ENCODE results near the gene MRS2.
"Not testable (repeated sequence)": the region's sequence is repeated elsewhere in the genome, so short reads cannot be mapped to it uniquely, and the experiment has no call there.

The MRS2 gene

DNA sequence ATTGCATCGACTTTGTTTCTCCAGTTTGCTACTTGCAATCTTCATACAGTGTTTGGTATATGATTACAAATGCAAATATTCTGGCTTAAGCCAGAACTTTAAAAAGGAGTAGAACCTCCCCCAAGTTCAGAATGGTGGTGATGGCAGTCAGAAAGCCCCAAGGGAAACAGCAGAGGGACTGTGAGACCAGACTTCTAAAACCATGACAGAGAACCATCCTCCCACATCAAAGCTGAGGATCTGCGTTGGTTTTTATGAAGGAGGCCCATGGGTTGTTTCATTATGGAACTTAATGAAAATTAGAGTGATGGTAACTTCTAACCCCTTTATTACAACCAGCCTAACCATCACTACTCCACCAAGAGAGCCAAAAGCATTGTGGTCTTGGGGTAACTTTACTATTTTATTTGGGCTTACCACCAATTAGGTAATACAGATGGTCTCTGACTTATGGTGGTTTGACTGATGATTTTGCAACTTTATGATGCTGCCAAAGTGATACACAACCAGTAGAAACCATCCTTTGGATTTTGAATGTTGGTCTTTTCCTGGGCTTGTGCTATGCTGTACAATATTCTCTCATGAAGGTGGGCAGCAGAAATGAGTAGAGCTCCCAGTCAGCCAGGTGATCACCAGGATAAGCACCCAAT, 10.9 kb upstream of the MRS2 start:
- TF ChIP-seq, protein P1, sequence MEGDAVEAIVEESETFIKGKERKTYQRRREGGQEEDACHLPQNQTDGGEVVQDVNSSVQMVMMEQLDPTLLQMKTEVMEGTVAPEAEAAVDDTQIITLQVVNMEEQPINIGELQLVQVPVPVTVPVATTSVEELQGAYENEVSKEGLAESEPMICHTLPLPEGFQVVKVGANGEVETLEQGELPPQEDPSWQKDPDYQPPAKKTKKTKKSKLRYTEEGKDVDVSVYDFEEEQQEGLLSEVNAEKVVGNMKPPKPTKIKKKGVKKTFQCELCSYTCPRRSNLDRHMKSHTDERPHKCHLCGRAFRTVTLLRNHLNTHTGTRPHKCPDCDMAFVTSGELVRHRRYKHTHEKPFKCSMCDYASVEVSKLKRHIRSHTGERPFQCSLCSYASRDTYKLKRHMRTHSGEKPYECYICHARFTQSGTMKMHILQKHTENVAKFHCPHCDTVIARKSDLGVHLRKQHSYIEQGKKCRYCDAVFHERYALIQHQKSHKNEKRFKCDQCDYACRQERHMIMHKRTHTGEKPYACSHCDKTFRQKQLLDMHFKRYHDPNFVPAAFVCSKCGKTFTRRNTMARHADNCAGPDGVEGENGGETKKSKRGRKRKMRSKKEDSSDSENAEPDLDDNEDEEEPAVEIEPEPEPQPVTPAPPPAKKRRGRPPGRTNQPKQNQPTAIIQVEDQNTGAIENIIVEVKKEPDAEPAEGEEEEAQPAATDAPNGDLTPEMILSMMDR (IDR thresholded peaks at IDR 0.05; ENCODE audit: low read depth, low read length, missing control alignments), result no peak
- H3K4me3 ChIP-seq (ENCODE audit: low read depth, low read length), result no peak overlapping the region
- DNase-seq (ENCODE audit: low read depth), result no peak

DNA sequence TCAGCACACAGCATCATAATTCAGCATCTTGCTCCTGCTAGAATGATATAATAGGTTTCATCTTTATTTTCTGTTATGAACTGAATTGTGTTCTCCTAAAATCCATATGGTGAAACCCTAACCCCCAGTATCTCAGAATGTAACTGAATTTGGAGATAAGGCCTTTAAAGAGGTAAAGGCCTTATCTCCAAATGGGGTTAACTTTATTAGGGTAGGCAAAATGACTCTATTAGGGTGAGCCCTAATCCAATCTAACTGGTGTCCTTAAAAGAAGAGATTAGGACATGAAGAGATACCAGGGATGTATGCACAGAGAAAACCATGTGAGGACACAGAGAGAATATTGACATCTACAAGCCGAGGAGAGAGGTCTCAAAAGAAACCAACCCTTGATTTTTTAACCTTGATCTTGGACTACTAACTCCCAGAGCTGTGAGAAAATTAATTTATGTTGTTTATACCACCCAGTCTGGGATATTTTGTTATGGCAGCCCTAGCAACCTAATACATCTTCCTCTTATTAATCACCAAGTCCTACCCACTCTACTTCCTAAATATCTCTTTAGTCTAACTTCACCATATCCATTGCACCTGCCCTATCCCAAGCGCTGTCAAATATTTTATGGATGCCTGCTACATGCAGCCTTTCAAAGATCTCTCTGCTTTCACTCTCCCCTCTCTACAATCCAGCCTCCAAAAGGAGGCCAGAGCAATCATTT, 8.5 kb upstream of the MRS2 start:
- H3K4me3 ChIP-seq (ENCODE audit: low read depth, low read length), result no peak overlapping the region
- TF ChIP-seq, protein P1 (IDR thresholded peaks at IDR 0.05; ENCODE audit: low read depth, low read length, missing control alignments), result no peak
- no peak for DNase-seq (ENCODE audit: low read depth)

DNA sequence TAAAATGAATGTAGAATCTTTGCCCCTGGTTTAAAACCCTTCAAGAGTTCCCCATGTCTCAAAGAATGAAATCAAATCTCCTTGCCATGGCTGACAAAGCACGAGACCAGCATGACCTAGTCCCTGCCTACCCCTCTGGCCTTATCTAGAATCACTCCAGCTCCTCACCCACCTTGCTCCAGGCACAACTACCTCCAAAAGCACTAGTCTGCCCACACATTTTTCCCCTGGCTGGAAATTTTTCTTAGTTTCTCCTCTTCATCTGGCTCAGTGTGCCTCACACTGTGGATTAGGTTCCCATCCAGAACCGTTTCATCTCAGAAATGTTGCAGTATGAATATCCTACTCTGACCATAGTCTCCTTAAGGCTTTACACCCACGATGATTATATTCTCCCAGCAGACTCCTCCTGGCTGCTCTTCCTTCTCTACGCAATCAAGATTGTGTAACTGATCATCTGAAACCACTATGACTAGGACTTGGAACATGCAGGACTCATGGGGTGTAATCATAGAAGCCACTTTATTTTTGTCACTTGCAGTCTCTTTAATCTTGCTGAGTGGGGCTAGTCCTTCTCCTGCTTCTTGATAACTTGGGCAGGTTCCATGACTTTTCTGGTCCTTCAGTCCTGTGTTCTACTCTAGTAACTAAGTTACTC, 7.8 kb upstream of the MRS2 start:
- TF ChIP-seq, protein P1 (IDR thresholded peaks at IDR 0.05; ENCODE audit: low read depth, low read length, missing control alignments), result no peak
- no peak overlapping the region for H3K4me3 ChIP-seq (ENCODE audit: low read depth, low read length)
- no peak for DNase-seq (ENCODE audit: low read depth)

DNA sequence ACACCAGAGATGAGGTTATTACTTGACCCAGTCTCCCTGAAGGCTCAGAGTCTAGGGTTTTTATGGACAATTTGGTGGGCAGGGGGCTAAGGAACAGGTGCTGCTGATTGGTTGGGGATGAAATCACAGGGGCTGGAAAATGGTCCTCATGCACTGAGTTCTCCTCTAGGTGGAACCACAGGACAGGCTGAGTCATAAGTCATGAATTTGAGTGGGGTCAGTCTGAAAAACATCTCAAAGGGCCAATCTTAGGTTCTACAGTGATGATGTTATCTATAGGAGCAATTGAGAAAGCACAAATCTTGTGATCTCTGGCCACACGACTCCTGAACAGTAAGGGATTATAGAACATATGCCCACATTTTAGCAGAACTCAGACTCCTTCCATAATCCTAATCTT, 5.9 kb upstream of the MRS2 start:
- H3K4me3 ChIP-seq (ENCODE audit: low read depth, low read length), result no peak overlapping the region
- TF ChIP-seq, protein P1 (IDR thresholded peaks at IDR 0.05; ENCODE audit: low read depth, low read length, missing control alignments), result no peak
- DNase-seq (ENCODE audit: low read depth), result no peak

DNA sequence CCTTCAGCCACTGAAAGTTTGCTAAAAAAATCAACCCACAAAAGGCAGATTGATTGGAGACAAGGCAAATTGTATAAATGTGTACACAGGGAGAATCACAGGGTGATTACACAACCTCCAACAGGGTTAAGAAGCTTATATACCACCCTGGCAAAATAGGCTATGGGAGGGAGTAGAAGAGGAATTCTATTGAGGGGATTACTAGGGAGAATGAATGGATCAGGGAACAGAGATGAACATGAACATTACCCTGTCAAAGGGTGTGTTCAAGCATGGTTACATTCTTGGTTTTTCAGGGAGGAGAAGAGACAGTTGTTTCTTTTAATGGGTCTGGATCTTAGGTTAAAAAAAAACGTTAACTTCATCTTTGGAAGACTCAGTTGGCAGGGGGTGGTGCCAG, 5.1 kb upstream of the MRS2 start:
- TF ChIP-seq, protein P1 (IDR thresholded peaks at IDR 0.05; ENCODE audit: low read depth, low read length, missing control alignments), result no peak
- no peak overlapping the region for H3K4me3 ChIP-seq (ENCODE audit: low read depth, low read length)
- no peak for DNase-seq (ENCODE audit: low read depth)

DNA sequence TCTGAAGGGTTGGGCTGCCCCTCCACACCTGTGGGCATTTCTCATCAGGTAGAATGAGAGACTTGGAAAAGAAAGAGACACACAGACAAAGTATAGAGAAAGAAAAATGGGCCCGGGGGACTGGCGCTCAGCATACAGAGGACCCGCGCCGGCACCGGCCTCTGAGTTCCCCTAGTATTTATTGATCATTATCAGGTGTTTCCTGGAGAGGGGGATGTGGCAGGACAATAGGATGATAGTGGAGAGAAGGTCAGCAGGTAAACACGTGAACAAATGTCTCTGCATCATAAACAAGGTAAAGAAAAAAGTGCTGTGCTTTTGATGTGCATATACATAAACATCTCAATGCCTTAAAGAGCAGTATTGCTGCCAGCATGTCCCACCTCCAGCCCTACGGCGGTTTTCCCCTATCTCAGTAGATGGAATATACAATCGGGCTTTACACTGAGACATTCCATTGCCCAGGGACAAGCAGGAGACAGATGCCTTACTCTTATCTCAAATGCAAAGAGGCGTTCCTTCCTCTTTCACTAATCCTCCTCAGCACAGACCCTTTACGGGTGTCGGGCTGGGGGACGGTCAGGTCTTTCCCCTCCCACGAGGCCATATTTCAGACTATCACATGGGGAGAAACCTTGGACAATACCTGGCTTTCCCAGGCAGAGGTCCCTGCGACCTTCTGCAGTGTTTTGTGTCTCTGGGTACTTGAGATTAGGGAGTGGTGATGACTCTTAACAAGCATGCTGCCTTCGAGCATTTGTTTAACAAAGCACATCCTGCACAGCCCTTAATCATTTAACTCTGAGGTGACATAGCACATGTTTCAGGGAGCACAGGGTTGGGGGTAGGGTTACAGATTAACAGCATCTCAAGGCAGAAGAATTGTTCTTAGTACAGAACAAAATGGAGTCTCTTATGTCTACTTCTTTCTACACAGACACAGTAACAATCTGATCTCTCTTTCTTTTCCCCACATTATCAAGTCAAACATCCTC, 2.4 kb upstream of the MRS2 start:
- H3K4me3 ChIP-seq (ENCODE audit: low read depth, low read length); DNase-seq (ENCODE audit: low read depth): not testable (repeated sequence)

Data from GM12864 (cell line).